ENCODE results near the gene SEMA3B.

- TF ChIP-seq, protein P1, sequence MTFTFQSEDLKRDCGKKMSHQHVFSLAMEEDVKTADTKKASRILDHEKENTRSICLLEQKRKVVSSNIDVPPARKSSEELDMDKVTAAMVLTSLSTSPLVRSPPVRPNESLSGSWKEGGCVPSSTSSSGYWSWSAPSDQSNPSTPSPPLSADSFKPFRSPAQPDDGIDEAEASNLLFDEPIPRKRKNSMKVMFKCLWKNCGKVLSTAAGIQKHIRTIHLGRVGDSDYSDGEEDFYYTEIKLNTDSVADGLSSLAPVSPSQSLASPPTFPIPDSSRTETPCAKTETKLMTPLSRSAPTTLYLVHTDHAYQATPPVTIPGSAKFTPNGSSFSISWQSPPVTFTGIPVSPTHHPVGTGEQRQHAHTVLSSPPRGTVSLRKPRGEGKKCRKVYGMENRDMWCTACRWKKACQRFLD (tag by site-specific recombination; IDR thresholded peaks at IDR 0.05) = no peak
- TF ChIP-seq, protein P2, sequence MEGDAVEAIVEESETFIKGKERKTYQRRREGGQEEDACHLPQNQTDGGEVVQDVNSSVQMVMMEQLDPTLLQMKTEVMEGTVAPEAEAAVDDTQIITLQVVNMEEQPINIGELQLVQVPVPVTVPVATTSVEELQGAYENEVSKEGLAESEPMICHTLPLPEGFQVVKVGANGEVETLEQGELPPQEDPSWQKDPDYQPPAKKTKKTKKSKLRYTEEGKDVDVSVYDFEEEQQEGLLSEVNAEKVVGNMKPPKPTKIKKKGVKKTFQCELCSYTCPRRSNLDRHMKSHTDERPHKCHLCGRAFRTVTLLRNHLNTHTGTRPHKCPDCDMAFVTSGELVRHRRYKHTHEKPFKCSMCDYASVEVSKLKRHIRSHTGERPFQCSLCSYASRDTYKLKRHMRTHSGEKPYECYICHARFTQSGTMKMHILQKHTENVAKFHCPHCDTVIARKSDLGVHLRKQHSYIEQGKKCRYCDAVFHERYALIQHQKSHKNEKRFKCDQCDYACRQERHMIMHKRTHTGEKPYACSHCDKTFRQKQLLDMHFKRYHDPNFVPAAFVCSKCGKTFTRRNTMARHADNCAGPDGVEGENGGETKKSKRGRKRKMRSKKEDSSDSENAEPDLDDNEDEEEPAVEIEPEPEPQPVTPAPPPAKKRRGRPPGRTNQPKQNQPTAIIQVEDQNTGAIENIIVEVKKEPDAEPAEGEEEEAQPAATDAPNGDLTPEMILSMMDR (tag by site-specific recombination; IDR thresholded peaks at IDR 0.05) = no peak
- no peak for TF ChIP-seq BCL11B (tag by site-specific recombination; IDR thresholded peaks at IDR 0.05; ENCODE audit: low read depth)
- TF ChIP-seq ZNF626 (tag by site-specific recombination; IDR thresholded peaks at IDR 0.05) = no peak
These were observed 10.5 kb downstream of the SEMA3B start for GRCh38 chr3:50279255-50280016.
